ENCODE results near the gene BCHE.
A peak's percentile ranks its signal among the peaks of the same experiment; 100 is the strongest.

The BCHE gene

DNA sequence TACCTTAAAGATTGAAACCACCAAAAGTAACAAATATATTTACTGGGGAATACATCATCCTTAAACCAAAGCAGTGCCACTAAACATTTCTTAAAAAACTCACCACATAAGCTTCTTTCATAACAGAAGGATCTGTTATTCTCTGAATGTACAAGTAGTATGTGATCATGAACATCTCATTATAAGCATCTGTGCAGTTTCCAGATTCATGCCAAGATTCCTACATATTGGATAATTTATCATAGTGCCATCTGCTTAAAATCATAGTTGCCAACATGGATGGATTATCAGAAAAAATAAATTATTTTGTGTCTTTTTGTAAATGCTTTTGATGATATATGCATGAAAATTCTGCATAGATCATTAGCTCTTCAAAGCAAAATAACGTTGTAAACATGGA is 21.8 kb upstream of the BCHE start:
- Histone ChIP-seq H3K27ac (ENCODE audit: low read length) (no peak overlapping the region), H3K79me2 (ENCODE audit: low read length) (no peaks in the 10 kb centered on the region), H3K4me3 (ENCODE audit: low read length) (no peak overlapping the region), H3K4me2 (ENCODE audit: low read length) (no peak overlapping the region), H3K9me3 (ENCODE audit: insufficient read depth, low read length) (no peaks in the 10 kb centered on the region), H3K4me1 (ENCODE audit: low read length) (no peaks in the 10 kb centered on the region), H3K9ac (ENCODE audit: low read length) (no peak overlapping the region), H2AFZ (ENCODE audit: low read depth, low read length) (no peak overlapping the region), H3K36me3 (replicated peaks; ENCODE audit: low read depth, low read length) (no peaks in the 10 kb centered on the region), H3K27me3 (ENCODE audit: low read depth, low read length) (no peaks in the 10 kb centered on the region), H4K20me1 (ENCODE audit: insufficient read depth, low read length) (no peaks in the 10 kb centered on the region)
- no peak for TF ChIP-seq EZH2phosphoT487 (IDR thresholded peaks at IDR 0.05; ENCODE audit: low read depth)
- TF ChIP-seq, protein P1, sequence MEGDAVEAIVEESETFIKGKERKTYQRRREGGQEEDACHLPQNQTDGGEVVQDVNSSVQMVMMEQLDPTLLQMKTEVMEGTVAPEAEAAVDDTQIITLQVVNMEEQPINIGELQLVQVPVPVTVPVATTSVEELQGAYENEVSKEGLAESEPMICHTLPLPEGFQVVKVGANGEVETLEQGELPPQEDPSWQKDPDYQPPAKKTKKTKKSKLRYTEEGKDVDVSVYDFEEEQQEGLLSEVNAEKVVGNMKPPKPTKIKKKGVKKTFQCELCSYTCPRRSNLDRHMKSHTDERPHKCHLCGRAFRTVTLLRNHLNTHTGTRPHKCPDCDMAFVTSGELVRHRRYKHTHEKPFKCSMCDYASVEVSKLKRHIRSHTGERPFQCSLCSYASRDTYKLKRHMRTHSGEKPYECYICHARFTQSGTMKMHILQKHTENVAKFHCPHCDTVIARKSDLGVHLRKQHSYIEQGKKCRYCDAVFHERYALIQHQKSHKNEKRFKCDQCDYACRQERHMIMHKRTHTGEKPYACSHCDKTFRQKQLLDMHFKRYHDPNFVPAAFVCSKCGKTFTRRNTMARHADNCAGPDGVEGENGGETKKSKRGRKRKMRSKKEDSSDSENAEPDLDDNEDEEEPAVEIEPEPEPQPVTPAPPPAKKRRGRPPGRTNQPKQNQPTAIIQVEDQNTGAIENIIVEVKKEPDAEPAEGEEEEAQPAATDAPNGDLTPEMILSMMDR (IDR thresholded peaks at IDR 0.05; ENCODE audit: low read depth, low read length): no peak

DNA sequence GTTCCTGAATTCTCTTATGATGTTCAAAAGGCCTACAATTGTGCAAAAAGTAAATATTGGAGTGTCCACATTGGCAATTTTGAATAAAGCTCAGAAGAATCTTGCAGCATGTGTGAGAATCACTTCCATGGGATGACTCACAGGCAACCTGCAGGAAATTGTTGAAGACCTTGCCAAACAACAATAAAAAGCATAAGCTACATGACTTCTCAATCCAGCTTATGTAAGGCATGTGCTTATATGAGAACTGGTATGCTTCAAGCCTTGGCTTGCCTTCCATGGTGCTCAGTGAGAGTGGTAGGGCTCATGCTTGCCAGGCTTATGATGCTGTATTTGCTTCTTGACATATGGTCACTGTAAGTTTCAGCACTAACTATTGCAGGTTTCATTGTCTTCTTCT is 18.4 kb upstream of the BCHE start:
- no peak overlapping the region for H2AFZ ChIP-seq (ENCODE audit: low read depth, low read length)
- H3K79me2 ChIP-seq (ENCODE audit: low read length): no peaks in the 10 kb centered on the region
- H3K4me3 ChIP-seq (ENCODE audit: low read length): no peak overlapping the region
- no peaks in the 10 kb centered on the region for H3K27me3 ChIP-seq (ENCODE audit: low read depth, low read length)
- H3K27ac ChIP-seq (ENCODE audit: low read length): no peak overlapping the region
- TF ChIP-seq, protein P1 (IDR thresholded peaks at IDR 0.05; ENCODE audit: low read depth, low read length): no peak
- no peak for TF ChIP-seq EZH2phosphoT487 (IDR thresholded peaks at IDR 0.05; ENCODE audit: low read depth)
- H3K9me3 ChIP-seq (ENCODE audit: insufficient read depth, low read length): no peaks in the 10 kb centered on the region
- no peak overlapping the region for H3K4me2 ChIP-seq (ENCODE audit: low read length)
- no peaks in the 10 kb centered on the region for H4K20me1 ChIP-seq (ENCODE audit: insufficient read depth, low read length)
- no peaks in the 10 kb centered on the region for H3K4me1 ChIP-seq (ENCODE audit: low read length)
- no peak overlapping the region for H3K9ac ChIP-seq (ENCODE audit: low read length)
- H3K36me3 ChIP-seq (replicated peaks; ENCODE audit: low read depth, low read length): no peaks in the 10 kb centered on the region

DNA sequence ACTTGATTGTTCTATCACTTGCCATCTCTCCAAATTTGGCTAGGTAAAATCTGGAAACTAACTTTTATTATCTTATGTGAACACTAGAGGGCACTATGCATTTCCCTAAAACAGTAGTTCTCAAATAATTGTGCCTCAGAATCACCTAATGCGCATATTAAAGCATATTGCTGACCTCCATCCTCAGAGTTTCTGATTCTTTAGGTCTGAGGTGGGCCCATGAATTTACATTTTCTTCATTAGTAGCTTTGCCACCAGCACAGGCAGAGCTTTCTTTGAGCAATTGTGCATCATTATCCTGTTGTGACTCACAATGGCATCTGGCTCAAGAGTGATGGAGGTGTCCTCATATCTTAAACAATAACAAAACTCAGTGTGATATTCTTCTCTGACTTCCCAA is 17.5 kb upstream of the BCHE start:
- H3K27ac ChIP-seq (ENCODE audit: low read length): no peak overlapping the region
- no peaks in the 10 kb centered on the region for H3K4me1 ChIP-seq (ENCODE audit: low read length)
- H3K4me3 ChIP-seq (ENCODE audit: low read length): no peak overlapping the region
- no peaks in the 10 kb centered on the region for H3K79me2 ChIP-seq (ENCODE audit: low read length)
- no peaks in the 10 kb centered on the region for H4K20me1 ChIP-seq (ENCODE audit: insufficient read depth, low read length)
- H3K27me3 ChIP-seq (ENCODE audit: low read depth, low read length): no peaks in the 10 kb centered on the region
- no peaks in the 10 kb centered on the region for H3K9me3 ChIP-seq (ENCODE audit: insufficient read depth, low read length)
- TF ChIP-seq EZH2phosphoT487 (IDR thresholded peaks at IDR 0.05; ENCODE audit: low read depth): no peak
- TF ChIP-seq, protein P1 (IDR thresholded peaks at IDR 0.05; ENCODE audit: low read depth, low read length): peak; percentile 72
- no peak overlapping the region for H2AFZ ChIP-seq (ENCODE audit: low read depth, low read length)
- H3K9ac ChIP-seq (ENCODE audit: low read length): no peak overlapping the region
- H3K4me2 ChIP-seq (ENCODE audit: low read length): no peak overlapping the region
- no peaks in the 10 kb centered on the region for H3K36me3 ChIP-seq (replicated peaks; ENCODE audit: low read depth, low read length)

DNA sequence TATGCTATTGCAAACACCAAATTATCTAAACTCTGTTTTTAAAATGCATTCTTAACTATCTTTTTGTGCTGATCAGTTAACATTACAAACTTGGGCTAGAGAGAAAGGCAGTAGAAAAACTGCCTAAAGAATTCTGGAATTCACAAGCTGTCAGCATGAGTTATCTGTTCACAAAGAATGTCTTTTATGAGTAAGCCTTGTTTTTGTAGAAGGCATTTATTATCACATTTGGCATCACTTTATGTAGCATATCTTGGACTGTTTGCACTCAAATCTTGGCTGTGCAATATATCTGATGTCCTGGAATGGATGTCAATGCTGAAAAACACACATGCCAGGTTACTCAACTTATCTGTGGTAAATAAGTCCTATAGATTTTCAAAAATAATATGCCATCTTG is 15.5 kb upstream of the BCHE start:
- H3K9me3 ChIP-seq (ENCODE audit: insufficient read depth, low read length): no peaks in the 10 kb centered on the region
- H4K20me1 ChIP-seq (ENCODE audit: insufficient read depth, low read length): no peaks in the 10 kb centered on the region
- no peaks in the 10 kb centered on the region for H3K27me3 ChIP-seq (ENCODE audit: low read depth, low read length)
- no peak overlapping the region for H2AFZ ChIP-seq (ENCODE audit: low read depth, low read length)
- H3K4me3 ChIP-seq (ENCODE audit: low read length): no peak overlapping the region
- H3K9ac ChIP-seq (ENCODE audit: low read length): no peak overlapping the region
- no peak for TF ChIP-seq EZH2phosphoT487 (IDR thresholded peaks at IDR 0.05; ENCODE audit: low read depth)
- TF ChIP-seq, protein P1 (IDR thresholded peaks at IDR 0.05; ENCODE audit: low read depth, low read length): no peak
- no peaks in the 10 kb centered on the region for H3K79me2 ChIP-seq (ENCODE audit: low read length)
- H3K27ac ChIP-seq (ENCODE audit: low read length): no peak overlapping the region
- H3K36me3 ChIP-seq (replicated peaks; ENCODE audit: low read depth, low read length): no peaks in the 10 kb centered on the region
- no peaks in the 10 kb centered on the region for H3K4me1 ChIP-seq (ENCODE audit: low read length)
- no peak overlapping the region for H3K4me2 ChIP-seq (ENCODE audit: low read length)

Measured in OCI-LY3 (cell line).